ENCODE results near the gene SOX8.
"Not testable (repeated sequence)": the region's sequence is repeated elsewhere in the genome, so short reads cannot be mapped to it uniquely, and the experiment has no call there.

Gene SOX8

GRCh38 chr16:947255-947921 lies 34.2 kb upstream of the SOX8 start:
- no peaks in the 10 kb centered on the region for H3K4me1 Mint-ChIP-seq (ENCODE audit: low read depth)
- H3K9me3 Mint-ChIP-seq, result peaks cover 4% of the 10 kb centered on the region
- peaks cover 33% of the 10 kb centered on the region for H3K36me3 Mint-ChIP-seq (ENCODE audit: low read depth)
- no peak overlapping the region for H3K4me3 Mint-ChIP-seq
- H3K27me3 Mint-ChIP-seq, result no peaks in the 10 kb centered on the region
- no peak overlapping the region for H3K27ac Mint-ChIP-seq

- peaks cover 30% of the 10 kb centered on the region for H3K36me3 Mint-ChIP-seq (ENCODE audit: low read depth)
- not testable (repeated sequence) for H3K27me3 Mint-ChIP-seq; H3K9me3 Mint-ChIP-seq; H3K4me1 Mint-ChIP-seq (ENCODE audit: low read depth); H3K27ac Mint-ChIP-seq; H3K4me3 Mint-ChIP-seq
These were observed 33.7 kb upstream of the SOX8 start for GRCh38 chr16:947922-948303.

GRCh38 chr16:948767-949166 lies 32.8 kb upstream of the SOX8 start:
- not testable (repeated sequence) for H3K4me1 Mint-ChIP-seq (ENCODE audit: low read depth); H3K9me3 Mint-ChIP-seq; H3K4me3 Mint-ChIP-seq; H3K27me3 Mint-ChIP-seq; H3K27ac Mint-ChIP-seq
- H3K36me3 Mint-ChIP-seq (ENCODE audit: low read depth), result peaks cover 26% of the 10 kb centered on the region

- not testable (repeated sequence) for H3K9me3 Mint-ChIP-seq; H3K27ac Mint-ChIP-seq; H3K27me3 Mint-ChIP-seq; H3K4me3 Mint-ChIP-seq; H3K4me1 Mint-ChIP-seq (ENCODE audit: low read depth)
- peaks cover 13% of the 10 kb centered on the region for H3K36me3 Mint-ChIP-seq (ENCODE audit: low read depth)
These were observed 30.6 kb upstream of the SOX8 start for GRCh38 chr16:950733-951573.

- Mint-ChIP-seq H3K36me3 (ENCODE audit: low read depth) (peaks cover 10% of the 10 kb centered on the region), H3K9me3 (no peaks in the 10 kb centered on the region), H3K27ac (no peak overlapping the region), H3K4me1 (ENCODE audit: low read depth) (no peaks in the 10 kb centered on the region), H3K4me3 (no peak overlapping the region), H3K27me3 (no peaks in the 10 kb centered on the region)
These were observed 29.8 kb upstream of the SOX8 start for GRCh38 chr16:951660-952301.

GRCh38 chr16:952321-952720 lies 29.2 kb upstream of the SOX8 start:
- Mint-ChIP-seq H3K9me3 (no peaks in the 10 kb centered on the region), H3K36me3 (ENCODE audit: low read depth) (peaks cover 8% of the 10 kb centered on the region), H3K4me1 (ENCODE audit: low read depth) (no peaks in the 10 kb centered on the region), H3K4me3 (no peak overlapping the region), H3K27ac (no peak overlapping the region), H3K27me3 (no peaks in the 10 kb centered on the region)

GRCh38 chr16:953818-954217 lies 27.8 kb upstream of the SOX8 start:
- H3K36me3 Mint-ChIP-seq (ENCODE audit: low read depth); H3K4me3 Mint-ChIP-seq; H3K27ac Mint-ChIP-seq; H3K9me3 Mint-ChIP-seq; H3K4me1 Mint-ChIP-seq (ENCODE audit: low read depth); H3K27me3 Mint-ChIP-seq: not testable (repeated sequence)

- not testable (repeated sequence) for H3K9me3 Mint-ChIP-seq; H3K4me3 Mint-ChIP-seq; H3K27me3 Mint-ChIP-seq; H3K36me3 Mint-ChIP-seq (ENCODE audit: low read depth); H3K4me1 Mint-ChIP-seq (ENCODE audit: low read depth); H3K27ac Mint-ChIP-seq
These were observed 25.8 kb upstream of the SOX8 start for GRCh38 chr16:955766-956165.

- Mint-ChIP-seq H3K27me3 (no peaks in the 10 kb centered on the region), H3K36me3 (ENCODE audit: low read depth) (no peaks in the 10 kb centered on the region), H3K4me3 (no peak overlapping the region), H3K4me1 (ENCODE audit: low read depth) (peaks cover 10% of the 10 kb centered on the region), H3K9me3 (no peaks in the 10 kb centered on the region), H3K27ac (no peak overlapping the region)
These were observed 22.1 kb upstream of the SOX8 start for GRCh38 chr16:959232-960040.

- no peak overlapping the region for H3K27ac Mint-ChIP-seq
- H3K4me1 Mint-ChIP-seq (ENCODE audit: low read depth), result peaks cover 14% of the 10 kb centered on the region
- no peaks in the 10 kb centered on the region for H3K9me3 Mint-ChIP-seq
- no peaks in the 10 kb centered on the region for H3K27me3 Mint-ChIP-seq
- H3K4me3 Mint-ChIP-seq, result no peak overlapping the region
- H3K36me3 Mint-ChIP-seq (ENCODE audit: low read depth), result peaks cover 16% of the 10 kb centered on the region
These were observed 19.2 kb upstream of the SOX8 start for GRCh38 chr16:962366-962765.

GRCh38 chr16:962901-963814 lies 18.4 kb upstream of the SOX8 start:
- Mint-ChIP-seq H3K27me3 (no peaks in the 10 kb centered on the region), H3K9me3 (no peaks in the 10 kb centered on the region), H3K27ac (peak overlapping the region; percentile 79), H3K36me3 (ENCODE audit: low read depth) (peaks cover 16% of the 10 kb centered on the region), H3K4me3 (peak overlapping the region; percentile 52), H3K4me1 (ENCODE audit: low read depth) (peaks cover 15% of the 10 kb centered on the region)

GRCh38 chr16:963913-964312 lies 17.7 kb upstream of the SOX8 start:
- Mint-ChIP-seq H3K4me1 (ENCODE audit: low read depth) (peaks cover 22% of the 10 kb centered on the region), H3K9me3 (no peaks in the 10 kb centered on the region), H3K27me3 (no peaks in the 10 kb centered on the region), H3K36me3 (ENCODE audit: low read depth) (peaks cover 19% of the 10 kb centered on the region), H3K4me3 (peak overlapping the region; percentile 52), H3K27ac (peak overlapping the region; percentile 79)

- Mint-ChIP-seq H3K4me3 (peak overlapping the region; percentile 37), H3K27ac (no peak overlapping the region), H3K27me3 (no peaks in the 10 kb centered on the region), H3K4me1 (ENCODE audit: low read depth) (peaks cover 26% of the 10 kb centered on the region), H3K9me3 (no peaks in the 10 kb centered on the region), H3K36me3 (ENCODE audit: low read depth) (peaks cover 19% of the 10 kb centered on the region)
These were observed 17.1 kb upstream of the SOX8 start for GRCh38 chr16:964356-965035.

- no peaks in the 10 kb centered on the region for H3K27me3 Mint-ChIP-seq
- H3K4me1 Mint-ChIP-seq (ENCODE audit: low read depth), result peaks cover 31% of the 10 kb centered on the region
- H3K36me3 Mint-ChIP-seq (ENCODE audit: low read depth), result peaks cover 19% of the 10 kb centered on the region
- H3K4me3 Mint-ChIP-seq, result no peak overlapping the region
- H3K27ac Mint-ChIP-seq, result no peak overlapping the region
- no peaks in the 10 kb centered on the region for H3K9me3 Mint-ChIP-seq
These were observed 16.6 kb upstream of the SOX8 start for GRCh38 chr16:965036-965395.

Data from stimulated activated naive CD8-positive, alpha-beta T cell treated with anti-CD3 and anti-CD28 coated beads, Interleukin-15, Interleukin-2, amounts not matched to agents 100 ng/mL and 50 ng/mL, for 24 hours (primary cell).